NOMO-1 treated with dmso at 0.1 percent for 144 hours (cell line): ENCODE results near the gene BTBD8.
A peak's percentile ranks its signal among the peaks of the same experiment; 100 is the strongest.
"Not testable (repeated sequence)": the region's sequence is repeated elsewhere in the genome, so short reads cannot be mapped to it uniquely, and the experiment has no call there.

ENCODE experiments used
- DNase-seq: peaks from one replicate; lab custom pipeline; 2025; ENCODE audit not compliant: unreplicated experiment; lab: John Stamatoyannopoulos, UW

Gene BTBD8

DNA sequence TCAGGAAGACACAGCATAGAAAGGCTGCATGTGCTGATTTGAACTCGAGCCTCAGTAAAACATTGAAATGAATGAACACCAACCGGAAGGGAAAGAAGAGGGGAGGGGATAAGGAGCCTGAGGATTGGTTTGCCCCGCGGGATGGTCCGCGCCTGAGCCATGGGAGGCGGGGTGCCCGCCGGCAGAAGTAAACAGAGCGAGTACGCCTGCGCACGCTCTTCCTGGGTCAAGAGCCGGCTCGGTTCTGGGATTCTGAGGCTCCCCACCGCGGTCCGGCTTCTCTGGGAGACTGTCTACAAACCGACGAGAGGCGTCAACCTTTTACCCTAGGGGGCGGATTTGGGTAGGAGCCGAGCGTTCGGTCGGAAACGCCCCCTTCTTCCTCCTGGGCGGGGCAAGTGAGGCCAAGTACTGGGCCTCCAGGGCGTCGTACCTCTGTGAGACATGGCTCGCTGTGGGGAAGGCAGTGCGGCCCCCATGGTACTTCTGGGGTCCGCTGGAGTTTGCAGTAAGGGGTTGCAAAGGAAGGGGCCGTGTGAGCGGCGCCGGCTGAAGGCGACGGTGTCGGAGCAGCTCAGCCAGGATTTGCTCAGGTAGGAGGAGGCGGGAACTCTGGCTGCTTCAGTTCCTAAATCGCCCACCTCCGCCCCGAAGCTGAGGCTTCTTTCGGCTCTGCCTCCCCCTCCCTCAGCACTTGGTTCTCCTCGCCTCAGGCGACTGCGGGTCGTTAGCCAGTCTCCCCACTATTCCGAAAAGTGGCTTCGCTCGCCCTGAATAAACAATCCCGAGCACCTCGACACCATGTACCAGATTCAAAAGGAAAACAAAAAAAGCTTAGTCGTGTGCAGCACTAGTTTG is at the start of gene BTBD8:
BTBD8 (plus strand) TSS at position 218 of the 858 bp plus-strand sequence; CDS start at position 445, 227 bp downstream.
- DNase-seq = peak; percentile 89

DNA sequence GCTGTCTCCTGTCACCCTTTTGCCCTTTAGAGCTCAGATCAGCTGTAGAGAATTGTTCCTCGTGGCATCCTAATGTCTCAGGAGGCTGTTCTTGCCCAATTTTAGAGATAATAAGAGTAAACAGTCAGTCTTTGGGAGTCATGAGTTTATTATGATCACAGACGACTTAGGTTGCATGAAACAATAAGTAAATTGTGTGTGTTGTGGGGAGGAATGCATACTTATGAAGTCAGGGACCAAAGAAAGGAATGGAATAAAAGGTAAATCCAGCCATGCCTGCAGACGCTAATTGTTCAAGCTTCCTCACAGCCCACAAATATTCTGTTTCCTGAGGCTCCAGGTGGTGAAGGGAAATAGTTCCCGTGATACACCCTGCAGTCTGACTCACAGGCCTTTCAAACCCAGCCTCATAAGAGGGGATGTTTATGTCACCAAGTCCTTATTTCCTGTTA is 49.5 kb upstream of the BTBD8 start:
- DNase-seq = peak; percentile 23

DNA sequence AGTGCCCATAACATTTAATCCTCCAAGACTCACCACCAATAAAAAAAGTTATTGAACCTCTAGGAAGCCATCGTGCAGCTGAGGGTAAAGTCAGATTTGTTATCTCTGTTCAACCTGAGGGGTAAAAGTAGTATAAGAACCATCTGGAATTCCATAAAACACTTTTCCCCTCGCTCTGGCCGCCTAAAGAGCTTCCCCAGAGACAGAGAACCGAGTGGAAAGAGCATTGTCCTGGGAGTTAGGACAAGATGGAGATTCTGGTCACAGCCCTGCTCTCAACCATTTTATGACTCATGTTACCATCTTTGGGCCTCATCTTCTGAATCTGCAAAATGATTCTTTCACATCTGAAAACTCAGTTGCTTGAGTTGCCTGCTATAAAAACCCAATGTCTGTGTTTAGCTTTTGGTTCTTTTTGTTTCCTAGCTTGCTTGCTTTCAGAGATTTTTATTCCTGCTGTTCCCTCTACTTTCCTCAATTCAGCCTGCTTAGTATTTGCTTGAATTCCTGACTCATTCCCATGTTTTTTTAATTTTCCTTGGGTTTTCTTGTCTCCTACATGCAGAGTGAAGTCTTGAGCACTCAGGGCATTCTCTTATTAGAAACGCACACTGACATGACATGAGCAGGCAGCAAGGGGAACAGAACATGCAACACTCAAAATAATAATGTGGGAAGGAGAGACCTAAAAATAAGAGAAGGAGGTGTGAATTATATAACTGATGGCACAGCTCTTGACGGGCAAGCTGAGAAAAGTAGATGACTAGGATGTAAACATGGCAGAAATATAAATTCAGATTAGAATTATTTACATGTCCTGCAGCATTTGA is 48.6 kb upstream of the BTBD8 start:
- no peak for DNase-seq

DNA sequence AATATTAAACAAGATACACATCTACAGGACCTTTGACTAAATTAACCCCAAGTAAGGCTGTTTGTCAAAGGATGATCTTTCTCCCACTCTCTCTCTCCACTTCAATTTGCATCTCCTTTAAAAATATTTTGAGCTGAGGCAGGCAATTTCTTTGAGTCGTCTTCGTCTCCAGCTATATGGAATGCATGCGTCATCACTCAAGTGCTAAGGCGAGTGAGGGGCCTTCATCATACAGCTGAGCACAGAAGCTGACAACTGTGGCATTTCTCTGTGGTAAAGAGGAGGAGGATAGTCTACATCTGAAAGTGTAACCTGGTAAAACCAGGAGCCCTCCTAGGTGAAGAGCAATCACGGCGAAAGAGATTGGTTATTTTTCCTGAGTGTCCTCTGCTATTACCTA is 42.7 kb upstream of the BTBD8 start:
- DNase-seq = no peak

DNA sequence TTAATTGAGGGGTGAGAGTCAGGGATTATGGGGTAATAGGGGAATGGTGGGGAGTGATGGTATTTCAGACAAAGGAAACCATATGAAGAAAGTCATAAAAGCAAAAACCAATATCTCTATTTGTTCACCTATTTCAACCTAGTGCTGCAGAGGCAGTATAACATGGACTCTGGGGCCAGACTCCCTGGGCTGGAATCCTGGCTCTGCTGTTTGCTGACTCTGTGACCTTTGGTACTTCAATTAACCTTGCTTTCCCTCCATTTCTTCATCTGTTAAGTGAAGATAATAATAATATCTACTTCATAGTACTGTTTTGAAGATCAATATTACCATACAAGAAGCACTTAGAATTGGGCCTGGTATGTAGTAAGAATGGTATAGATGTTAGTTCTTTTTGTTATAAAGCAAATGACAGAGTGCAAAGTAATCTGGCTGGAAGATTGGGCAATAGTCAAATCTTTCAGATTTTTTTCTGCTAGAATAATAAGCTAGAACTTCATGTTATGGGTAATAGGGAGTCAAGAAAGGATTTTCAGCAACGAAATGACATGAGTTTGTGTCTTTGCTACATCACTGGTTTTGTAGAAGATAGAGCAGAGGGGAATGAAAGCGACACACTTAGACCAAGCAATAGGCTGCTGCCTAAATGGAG is 41.3 kb upstream of the BTBD8 start:
- no peak for DNase-seq

DNA sequence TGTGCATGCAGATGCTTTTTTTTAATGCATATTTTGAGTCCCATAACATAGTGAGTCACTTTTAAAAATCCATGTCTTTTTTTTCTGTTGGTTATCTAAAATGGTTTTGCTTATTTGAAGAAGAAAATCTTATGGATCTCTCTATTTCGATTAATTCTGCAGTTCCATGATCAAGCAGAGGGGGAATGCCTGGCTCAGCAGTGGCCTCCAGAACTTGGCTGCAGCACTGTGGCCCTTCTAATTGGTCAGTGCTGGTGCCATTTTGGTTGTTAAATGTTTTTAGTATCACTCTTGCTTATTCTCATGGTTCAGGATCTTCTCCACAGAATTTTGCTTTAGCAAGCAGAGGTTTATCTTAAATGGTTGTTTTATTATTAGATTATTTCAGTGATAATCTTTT is 39.2 kb upstream of the BTBD8 start:
- no peak for DNase-seq

DNA sequence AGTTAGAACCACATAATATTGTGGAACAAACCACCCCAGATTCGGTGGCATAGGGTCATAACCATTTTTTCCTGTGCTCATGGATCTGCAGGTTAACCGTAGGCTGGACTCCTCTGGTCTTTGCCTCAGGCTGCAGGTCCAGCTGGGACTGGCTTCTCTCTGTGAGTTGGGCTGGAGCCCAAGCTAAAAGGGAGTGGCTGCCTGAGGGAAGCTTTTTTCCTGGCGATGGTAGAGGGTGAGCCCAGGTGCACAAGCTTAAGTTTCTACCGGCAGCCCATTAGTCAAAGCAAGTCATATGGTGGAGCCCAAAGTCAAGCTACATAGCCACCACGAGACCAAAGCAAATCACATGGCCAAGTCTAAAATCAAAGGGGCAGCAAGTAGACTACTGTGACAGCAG is 36.5 kb upstream of the BTBD8 start:
- DNase-seq = no peak

DNA sequence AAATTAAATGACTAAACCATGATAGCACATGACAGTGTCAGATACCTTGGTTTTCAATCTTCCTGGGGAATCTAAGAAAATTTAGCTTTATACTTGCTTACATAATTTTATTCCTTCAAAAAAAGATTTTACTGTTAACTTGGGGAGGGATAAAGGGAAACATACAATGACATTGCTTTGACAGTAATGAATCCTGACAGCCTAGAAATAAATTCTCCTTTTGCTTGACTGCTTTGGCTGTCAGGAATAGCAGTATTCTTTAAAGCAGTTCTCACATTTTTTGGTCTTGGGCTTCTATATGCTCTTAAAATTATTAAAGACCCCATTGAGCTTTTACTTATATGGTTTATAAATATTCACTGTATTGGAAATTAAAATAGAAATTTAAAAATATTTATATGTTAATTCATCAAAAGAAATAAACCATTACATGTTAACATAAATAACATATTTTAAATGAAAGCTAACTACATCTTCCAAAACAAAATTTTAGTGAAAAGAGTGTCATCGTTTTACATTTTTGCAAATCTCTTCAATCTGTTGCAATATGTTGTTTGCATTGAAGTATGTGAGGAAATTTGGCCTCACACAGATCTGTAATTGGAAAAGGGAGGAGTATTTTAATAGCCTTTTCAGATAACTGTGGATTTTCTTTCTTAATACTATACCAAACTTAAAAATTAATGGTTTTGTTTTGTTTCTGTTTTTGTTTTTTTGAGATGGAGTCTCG is 34.2 kb upstream of the BTBD8 start:
- DNase-seq = no peak

DNA sequence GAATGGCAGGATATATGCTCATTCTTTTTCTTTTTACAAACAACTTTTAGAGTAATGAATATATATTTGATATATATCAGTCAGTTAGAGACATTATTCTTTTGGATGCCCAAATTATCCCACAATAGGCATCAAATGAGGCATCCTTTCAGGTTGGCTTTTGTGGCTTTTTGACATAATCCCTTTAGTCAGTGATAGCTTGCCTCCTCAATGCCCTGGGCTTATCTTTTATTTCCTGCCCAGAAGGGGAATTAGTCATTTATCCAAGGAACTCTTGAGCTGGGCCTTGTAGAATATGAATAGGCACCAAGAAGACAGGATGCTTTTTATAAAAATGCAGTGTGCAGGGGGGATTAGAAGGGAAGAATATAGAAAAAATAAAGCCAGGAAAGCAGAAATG is 28.2 kb upstream of the BTBD8 start:
- no peak for DNase-seq

DNA sequence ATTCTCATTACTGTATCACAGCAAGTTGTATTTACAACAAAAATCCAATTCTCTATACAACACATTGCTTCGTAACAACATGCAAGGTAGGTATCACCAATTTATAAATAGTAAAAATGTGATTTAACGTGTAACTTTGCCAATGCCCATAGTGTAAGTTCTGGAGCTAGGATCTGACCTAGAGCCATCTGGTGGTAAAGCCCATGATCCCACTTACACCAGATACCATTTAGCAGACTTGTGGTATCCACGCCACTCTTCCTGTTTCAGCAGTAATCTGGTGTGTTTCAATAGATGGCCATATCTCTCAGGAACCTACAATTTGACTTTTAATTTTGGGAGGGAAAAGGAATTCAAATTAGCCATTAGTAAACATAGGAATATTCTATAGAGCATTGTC is 15.1 kb upstream of the BTBD8 start:
- DNase-seq = no peak

DNA sequence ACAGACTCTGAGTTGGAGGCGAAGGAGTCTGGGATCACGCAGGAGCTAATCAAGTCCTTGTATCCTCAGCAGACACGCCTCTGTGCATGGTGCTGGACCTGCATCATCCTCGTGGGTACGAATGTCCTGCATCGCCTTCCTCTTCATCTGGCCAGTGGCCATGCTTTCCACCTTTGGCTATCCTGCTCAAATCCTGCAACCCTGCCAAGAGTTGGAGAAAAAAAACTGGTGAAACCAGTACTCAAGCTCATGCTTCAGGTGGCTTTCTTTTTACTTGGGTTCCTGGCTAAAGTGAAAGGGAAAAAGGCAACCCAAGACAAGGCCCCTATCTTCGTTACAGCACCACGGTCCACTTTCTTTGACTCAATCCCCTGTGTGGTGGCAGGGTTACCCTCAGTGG is 13.8 kb upstream of the BTBD8 start:
- DNase-seq = no peak

DNA sequence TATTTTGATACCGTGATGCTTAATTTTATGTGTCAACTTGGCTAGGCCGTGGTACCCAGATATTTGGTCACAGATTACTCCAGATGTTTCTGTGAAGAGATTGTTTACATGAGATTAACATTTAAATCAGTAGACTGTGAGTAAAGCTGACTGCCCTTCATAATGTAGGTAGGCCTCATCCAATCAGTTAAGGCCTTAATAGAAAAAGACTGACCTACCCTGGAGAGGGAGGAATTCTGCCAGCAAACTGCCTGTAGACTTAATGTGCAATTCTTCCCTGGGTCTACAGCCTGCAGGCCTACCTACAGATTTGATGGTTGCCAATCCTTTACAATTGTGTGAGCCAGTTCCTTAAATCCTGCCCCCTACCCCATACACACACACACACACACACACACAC is 9.3 kb upstream of the BTBD8 start:
- DNase-seq = no peak

DNA sequence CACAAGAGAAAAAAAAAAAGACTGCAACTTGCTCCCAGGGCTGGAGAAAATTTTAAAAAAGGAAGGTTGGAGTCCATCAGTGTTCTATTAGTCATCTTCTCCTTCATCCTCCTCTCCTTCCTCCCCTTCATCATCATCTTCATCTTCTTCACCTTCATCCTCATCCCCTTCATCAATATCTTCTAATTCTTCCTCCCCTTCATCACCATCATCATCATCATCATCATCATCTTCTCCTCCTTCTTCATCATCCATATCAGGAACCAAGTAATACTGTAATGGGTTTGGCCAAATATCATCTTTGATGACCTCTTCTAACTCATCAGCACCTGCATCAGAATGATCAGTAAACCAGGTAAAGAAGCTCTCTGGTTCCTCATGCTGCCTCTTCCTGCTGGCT is 5.7 kb upstream of the BTBD8 start:
- not testable (repeated sequence) for DNase-seq

DNA sequence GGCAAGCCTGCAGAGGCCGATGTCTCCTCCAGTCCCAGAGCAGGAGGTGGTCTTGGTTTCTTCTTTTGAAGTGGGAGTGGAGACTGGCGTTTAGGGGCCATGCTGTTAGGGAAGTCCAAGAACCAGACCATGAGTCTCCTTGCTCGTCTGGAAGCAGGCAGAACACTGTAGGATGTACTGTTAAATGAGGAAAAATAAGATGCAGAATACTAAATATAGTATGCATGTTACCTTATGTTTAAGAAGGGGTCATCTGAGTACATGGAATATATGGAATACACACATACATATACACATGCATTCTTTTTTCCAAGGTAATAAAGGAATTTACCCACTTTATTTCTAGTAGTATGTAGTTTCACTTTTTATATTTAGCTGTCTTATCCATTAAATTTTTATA is 4.8 kb upstream of the BTBD8 start, which contains the start of gene SETSIP:
SETSIP (minus strand) TSS at position 101 of the 400 bp plus-strand sequence; CDS start at position 101, 0 bp downstream.
- DNase-seq = no peak

DNA sequence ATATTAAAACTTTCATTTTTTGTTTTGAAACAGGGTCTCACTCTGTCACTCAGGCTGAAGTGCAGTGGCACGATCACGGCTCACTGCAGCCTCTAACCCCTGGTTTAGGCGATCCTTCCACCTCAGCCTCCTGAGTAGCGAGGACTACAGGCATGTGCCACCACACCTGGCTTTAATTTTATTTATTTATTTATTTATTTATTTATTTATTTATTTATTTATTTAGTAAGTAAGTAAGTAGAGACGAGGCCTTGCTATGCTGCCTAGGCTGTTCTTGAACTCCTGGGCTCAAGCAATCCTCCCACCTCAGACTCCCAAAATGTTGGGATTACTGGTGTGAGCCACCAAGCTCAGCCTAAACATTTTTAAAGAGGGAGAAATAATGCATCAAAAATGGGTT is 3.8 kb upstream of the BTBD8 start:
- no peak for DNase-seq

DNA sequence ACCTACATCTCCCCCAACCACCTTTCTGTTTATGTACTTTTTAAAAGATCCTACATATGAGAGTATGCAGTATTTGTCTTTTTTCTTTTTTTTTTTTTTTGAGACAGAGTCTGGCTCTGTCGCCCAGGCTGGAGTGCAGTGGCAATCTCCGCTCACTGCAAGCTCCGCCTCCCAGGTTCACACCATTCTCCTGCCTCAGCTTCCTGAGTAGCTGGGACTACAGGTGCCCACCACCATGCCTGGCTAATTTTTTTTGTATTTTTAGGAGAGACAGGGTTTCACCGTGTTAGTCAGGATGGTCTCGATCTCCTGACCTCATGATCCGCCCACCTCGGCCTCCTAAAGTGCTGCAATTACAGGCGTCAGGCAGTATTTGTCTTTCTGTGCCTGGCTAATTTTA is 2.1 kb upstream of the BTBD8 start:
- DNase-seq = not testable (repeated sequence)

DNA sequence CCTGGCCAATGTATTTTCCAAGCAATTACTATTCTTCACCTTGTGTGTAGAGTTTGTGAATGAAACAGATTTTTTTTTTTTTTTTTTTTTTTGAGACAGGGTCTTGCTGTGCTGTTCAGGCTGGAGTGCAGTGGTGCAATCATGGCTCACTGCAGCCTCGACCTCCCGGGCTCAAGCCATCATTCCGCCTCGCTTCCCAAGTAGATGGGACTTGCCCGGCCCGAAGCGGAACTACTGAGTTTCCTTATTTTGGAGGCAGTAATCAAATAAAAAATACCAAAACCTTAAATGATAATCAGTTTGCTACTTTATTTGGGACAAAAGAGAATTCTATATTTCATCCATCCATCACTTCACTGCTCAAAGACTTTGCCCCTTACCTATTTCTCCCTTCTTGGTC is 704 bp upstream of the BTBD8 start:
- DNase-seq = no peak

DNA sequence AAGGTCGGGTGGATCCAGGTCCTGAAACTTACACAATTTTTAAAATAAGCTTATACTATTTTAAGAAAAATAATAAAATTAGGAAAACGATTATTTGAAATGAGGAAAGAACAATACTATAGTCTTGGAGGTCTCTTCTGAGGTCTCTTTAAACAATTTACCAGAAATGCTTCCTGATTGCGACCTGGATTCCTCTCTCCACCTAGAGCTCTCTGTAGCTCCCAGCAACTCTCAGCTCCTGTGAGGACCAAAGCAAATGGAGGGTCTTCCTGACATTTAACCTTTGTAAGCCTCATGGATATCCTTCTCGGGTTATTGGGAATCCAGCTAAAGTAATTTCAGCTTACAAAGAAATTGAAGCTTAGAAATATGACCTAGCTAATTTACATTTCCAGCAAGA is 886 bp downstream of the BTBD8 start:
- DNase-seq = no peak

DNA sequence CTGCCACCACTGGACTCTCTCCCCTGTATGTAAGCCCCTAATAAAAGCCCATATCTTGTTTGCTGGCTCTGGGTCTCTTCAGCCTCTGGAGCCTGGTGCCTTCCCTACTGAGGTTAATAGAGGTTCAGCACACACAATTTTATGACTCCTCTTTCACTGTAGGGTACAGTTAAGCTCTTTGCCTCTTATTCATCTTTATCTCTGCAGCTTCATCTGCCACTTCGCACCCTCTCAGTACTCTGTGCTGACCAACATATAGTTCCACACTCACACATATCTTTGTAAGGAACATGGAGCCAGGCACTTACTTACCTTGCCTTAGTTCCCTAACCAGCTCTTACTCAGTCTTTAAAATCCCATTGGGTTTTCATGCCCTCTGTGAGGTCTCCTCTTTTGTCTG is 4.5 kb downstream of the BTBD8 start:
- DNase-seq = no peak

DNA sequence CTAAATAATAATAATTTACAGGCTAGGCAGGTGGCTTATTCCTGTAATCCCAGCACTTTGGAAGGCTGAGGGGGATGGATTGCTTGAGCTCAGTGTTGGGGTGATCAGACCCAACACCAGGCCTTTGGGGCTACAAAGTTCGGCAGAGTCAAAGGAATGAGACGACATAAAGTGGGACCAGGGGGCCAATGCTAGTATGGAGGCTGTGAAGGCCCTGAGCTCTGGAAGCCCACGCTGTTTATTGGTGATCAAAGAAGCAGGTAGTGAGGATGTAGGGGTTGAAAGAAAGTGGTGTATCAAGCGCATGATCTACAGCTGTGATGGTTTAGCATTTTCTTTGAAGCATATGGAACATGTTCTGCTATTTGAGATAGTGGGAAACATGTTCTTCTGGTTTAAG is 5.6 kb downstream of the BTBD8 start:
- DNase-seq = no peak

DNA sequence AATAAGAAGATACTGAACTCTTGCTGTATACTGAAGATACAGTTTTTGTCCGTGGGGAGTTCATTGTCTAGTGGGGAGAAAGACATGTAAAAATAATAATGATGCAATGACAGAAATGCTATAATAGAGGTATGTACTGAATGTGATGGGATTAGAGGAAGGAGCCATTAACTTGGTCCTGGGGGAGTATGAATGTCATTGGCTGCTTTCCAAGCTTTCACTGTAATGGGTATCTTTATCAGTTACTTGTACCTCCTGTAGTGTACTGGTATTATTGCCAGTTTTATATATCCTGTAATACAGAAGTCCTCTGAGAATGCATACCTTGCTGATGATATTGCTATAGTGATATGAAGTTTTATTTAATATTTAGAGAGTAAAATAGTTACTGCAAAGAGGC is 7.4 kb downstream of the BTBD8 start:
- DNase-seq = no peak
